Right ventricle myocardium superior (tissue), 1 donor: ENCODE data around the gene MITD1. TPM values are rescaled to one million over a fixed set of nuclear protein-coding genes. Genes with fewer than 3 reads are reported as not detected.
"Not testable (repeated sequence)": the region's sequence is repeated elsewhere in the genome, so short reads cannot be mapped to it uniquely, and the experiment has no call there.

Experiments
- ATAC-seq: fragments of 200-7000 bp; cut with Tn5 transposase; one replicate; pipeline ENCODE4 v1.9.1; 2020; ENCODE audit warnings: mild to moderate bottlenecking; ENCODE audit not compliant: poor library complexity
- DNase-seq: peaks from one replicate; pipeline ENCODE4 v3.0.0-alpha.2; 2020
- intact Hi-C: fragments of 100-400 bp; cut with DNase I; formaldehyde crosslinking; loops from one replicate; pipeline ENCODE4 v1.11.2; 2022
- long read RNA-seq: library from polyadenylated mRNA; unstranded; transcript quantifications from one replicate; pipeline ENCODE4 v2.0.0, GENCODE V29; 2021
- total RNA-seq: library from RNA; stranded (reverse); fragmentation: NEBNext Ultra II Directional; extraction: Animal tissue kit (Norgen Biotek cat#: 25700); gene quantifications from one replicate; pipeline ENCODE4 v1.2.1, GENCODE V29; 2021
- donor health status: DM: no; HTN: yes; CAD: no; lungs with severe emphysema.

MITD1 gene
- 15.0 TPM for total RNA-seq
- long read RNA-seq, partial matches to known transcripts = 0 of 8 reads
- long read RNA-seq, other reads (novel, unspliced or antisense) = 6 of 8 reads

DNA sequence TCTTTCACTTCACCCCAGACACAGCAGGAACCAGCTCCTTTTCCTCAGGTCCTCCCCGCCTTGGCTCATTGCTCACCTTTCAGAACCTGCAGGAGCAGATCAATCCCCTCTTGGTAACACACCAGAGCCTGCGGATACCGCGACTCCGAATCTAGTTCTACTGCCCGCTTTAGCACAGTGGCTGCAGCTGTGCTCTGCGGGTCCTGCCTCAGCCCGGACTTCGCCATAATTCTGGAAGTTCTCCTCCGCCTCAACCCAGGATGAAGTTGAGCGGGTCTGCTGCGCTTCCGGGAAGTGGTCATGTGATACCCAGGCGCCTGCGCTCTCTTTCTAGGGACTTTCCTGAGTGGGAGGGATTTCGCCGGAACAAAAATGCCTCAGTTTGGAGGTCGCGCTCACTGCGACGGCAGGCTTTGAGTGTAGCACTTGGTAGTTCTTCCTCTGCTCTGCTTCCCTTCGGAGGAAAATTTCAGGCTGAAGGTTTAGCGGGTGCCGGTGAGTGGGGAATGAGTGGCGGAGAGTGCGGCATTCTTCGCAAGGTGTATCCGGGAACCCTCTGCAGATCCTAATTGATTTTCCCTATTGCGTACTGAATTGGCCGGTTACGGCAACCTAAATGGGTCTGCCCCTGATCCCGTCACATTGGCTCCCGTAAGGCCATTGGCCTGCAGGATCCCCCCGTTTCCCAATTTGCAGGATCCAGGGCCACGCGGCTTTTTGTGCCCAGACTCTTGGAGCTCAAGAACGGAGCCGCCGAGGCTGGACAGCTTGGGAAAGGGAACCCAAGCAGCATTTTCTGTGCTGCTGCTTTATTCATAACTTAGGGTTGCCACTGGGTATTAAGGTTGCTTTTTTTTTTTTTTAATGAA is at the start of gene MITD1, which contains the start of gene MRPL30:
Gene MITD1 (minus strand): TSS at position 304 of the 869 bp plus-strand sequence. CDS start 77 bp downstream, at position 227.
Gene MRPL30 (plus strand): TSS at position 430 of the 869 bp plus-strand sequence. CDS start 5,020 bp downstream, outside the sequence.
- ATAC-seq (peak; percentile 99), DNase-seq (peak; percentile 92)
- intact Hi-C loops = no loop called here

DNA sequence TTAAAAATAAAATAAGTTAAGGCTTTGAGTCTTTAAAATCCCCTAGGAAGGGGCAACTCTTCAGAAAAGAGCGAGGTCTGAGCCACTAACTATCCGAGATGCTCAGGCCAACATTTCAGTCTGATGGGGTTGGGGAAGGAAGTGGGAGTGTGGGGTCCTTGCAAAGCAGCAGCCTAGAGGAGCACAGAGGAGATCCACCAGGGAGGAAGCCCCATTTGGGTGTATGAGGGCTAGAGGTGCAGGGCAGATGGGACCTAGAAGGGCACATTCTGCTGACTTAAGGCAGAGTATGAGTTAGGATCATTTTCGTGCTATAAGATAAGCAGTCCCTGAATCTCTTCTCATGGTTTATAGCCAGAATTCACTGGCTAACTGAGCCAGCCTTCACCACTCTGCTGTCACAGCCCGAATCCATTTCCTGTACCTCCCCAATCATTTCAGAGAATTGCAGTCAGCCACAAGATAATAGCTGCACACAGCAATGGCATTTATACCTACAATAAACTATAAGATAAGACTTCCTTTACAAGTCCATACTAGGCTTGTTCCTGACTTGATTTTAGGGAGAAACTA is 37.2 kb upstream of the MITD1 start:
- DNase-seq (no peak), ATAC-seq (no peak)
- intact Hi-C loops = no loop called here

DNA sequence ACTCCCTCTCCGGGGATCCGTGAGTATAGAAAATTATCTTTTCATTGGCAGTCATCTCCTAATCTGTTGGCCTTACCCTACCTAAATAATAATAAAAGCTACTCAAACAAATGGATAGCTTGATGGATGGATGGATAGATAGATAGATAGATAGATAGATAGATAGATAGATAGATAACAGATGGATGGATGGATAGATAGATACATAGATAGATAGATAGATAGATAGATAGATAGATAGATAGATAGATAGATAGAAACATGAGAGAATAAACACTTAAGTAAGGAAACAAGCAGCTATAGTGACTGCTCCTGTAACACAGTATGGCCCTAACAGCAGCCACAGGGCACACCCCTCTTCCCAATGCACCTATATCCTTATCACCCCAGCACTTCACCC is 35.2 kb upstream of the MITD1 start:
- DNase-seq = no peak
- intact Hi-C loops = no loop called here
- no peak for ATAC-seq

DNA sequence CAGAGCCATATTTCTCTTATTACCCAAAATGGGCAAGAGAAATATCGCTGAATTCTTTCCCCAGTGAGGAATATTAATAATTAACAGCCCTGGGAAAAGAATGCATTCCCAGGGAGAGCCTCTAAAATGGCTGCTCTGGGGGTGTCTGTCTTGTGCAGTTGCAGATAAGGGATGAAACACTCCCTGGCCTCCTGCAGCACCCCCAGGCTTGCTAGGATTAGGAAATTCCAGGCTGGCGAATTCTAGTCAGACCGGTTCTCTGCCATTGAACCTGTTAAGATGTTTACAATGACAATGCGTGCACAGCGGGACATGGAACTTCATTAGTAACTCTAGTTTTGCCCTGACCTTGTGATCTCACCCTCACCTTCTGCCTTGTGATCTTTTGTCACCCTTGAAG is 24.6 kb upstream of the MITD1 start:
- DNase-seq = no peak
- intact Hi-C loops = no loop called here
- no peak for ATAC-seq

DNA sequence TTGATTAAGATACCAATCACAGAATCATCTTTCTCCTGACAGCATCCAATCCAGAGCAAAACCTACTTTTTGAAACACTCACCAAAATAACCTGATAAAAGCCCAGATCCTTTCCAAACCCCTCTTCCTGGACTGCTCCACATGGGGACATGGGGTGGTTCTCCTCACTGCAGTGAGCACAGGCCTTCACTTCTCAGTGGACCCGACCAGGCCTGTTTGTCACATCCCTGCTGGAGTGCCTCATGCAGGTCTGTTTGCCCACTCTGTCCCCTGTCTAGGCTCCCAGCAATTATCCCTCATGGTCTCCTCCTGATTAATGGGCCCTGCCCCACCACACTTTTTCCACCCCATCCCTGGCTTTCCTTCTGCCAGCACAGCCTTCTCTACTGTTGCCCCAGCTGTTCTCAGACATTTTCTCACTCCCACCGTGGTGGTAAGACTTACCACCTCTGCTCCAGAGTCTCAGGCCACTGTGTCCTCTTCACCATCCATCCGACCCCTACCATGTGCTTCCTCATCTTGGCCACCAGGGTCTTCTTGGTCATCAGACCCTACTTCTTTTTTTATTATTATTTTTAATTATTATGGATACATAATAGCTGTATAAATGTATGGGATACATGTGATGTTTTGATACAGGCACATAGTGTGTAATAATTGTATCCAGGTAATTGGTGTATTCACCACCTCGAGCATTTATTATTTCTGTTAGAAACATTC is 21.3 kb upstream of the MITD1 start:
- no peak for DNase-seq
- intact Hi-C loops = no loop called here
- ATAC-seq = no peak

DNA sequence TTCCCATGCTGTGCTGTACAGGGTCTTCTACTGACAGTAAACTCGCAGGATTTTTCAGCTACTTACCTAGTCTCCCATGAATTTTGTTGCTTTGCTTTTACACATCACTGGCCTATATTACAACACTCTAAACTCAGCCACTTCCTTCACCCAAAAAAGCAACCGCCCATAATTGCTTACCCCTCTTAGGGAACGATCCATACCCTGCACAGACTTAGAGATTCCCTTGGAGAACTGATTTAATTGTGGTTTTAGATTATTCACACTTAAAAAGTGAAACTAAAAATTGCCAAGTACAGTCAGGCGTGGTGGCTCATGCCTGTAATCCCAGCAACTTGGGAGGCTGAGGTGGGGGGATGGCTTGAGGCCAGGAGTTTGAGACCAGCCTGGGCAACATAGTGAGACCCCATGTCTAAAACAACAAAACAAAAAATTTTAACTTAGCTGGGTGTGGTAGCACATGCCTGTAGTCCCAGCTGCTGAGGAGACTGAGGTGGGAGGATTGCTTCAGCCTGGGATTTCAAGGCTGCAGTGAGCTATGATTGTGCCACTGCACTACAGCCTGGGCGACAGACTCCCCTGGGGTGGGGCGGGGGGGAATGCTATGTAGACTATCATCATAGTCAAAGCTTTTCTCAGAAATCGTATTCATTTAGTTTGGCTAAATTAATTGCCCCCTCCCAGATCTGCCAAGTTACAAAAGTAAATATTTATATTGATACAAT is 19.4 kb upstream of the MITD1 start:
- ATAC-seq = no peak
- intact Hi-C loops = no loop called here
- DNase-seq = no peak

DNA sequence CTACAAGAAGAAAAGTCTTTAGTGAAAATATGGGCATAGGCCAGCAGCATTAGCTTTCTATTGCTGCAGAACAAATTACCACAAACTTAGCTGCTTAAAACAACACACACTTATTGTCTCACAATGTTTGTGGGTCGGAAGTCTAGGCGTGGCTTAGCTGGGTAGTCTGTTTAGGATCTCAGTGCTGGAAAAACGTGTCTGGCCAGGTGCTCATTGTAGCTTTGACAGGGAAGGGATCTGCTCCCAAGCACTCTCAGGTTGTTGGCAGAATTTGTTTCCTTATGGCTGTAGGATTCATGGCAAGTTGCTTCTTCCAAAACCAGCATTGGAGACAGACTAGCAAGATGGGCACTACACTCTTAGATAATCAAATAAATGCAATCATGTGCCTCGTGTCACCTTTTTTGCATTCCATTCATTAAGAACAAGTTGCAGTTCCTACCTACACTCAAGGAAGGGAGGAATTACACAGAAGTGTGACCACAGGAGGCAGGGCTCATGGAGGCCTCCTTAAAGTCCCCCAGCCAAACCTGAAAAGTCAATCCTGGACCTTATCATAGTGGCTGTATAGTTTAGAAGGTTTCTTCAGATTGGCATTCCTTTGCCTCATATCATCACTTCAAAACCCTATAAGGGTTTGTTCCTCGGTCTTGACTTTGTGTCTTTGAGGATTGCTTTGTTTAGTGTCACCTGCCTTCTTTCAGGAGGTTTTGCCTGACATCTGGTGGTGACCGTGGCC is 17.4 kb upstream of the MITD1 start:
- intact Hi-C loops = no loop called here
- no peak for DNase-seq
- ATAC-seq = no peak

DNA sequence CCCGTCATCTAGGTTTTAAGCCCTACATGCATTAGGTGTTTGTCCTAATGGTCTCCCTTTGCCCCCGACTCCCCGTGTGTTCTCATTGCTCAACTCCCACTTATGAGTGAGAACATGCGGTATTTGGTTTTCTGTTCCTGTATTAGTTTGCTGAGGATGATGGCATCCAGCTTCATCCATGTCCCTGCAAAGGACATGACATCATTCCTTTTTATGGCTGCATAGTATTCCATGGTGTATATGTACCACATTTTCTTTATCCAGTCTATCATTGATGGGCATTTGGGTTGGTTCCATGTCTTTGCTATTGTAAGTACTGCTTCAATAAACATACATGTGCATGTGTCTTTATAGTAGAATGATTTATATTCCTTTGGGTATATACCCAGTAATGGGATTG is 11.5 kb upstream of the MITD1 start:
- intact Hi-C loops, ATAC-seq: not testable (repeated sequence)

DNA sequence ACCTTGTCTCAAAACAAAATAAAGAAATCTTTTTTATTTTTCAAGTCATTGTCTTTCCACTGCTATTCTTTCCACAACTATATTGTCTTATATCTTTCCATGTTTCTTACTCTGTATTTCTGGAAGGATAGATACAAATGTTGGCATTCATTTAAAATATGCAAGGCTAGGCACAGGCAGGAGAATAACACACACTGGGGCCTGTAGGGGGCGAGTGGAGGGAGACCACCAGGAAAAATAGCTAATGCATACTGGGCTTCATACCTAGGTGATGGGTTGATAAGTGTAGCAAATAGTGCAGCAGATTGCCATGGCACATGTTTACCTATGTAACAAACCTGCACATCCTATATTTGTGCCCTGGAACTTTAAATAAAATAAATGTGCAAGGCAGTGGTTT is 9.7 kb upstream of the MITD1 start:
- intact Hi-C loops = no loop called here
- no peak for ATAC-seq

More for the DNA sequence above, 11.5 kb upstream of the MITD1 start:
- not testable (repeated sequence) for DNase-seq

DNA sequence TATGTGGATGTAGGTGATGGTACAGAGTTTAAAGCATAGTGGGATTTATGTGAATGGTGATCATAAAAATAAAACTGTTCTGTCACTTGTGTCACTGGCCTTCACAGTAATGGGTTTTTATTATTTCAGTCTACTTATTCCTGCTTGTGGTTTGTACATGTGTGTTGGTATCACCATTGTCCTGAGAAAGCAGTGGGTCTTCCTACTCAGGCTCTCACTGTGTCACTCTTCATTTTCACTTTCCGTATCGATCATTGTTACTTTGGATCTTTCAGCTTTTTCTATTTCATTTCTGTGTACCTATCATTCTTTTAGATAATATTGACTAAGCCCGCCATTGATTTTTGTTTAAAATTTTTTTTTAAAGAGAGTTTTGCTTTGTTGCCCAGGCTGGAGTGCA is 7.5 kb upstream of the MITD1 start:
- intact Hi-C loops = no loop called here
- no peak for ATAC-seq

More for the DNA sequence above, 9.7 kb upstream of the MITD1 start:
- no peak for DNase-seq

DNA sequence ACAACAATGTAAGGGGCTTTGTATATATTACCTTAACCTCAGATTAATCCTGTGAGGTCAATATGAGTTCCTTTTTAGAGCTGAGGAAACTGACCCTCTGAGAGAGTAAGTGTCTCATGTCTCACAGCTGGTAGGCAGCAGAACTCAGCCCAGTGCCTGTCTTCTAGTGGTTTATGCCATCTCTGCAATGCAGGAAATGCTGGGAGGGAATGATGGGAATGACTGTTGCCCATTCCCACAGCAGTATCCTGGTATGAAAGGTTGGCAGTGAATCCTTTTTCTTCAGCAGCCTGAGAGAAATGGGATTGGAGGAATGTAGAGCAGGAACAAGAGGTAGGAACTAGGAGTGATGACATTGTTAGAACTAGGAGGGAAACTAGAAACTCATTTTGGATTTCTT is 6.2 kb upstream of the MITD1 start:
- intact Hi-C loops = no loop called here
- ATAC-seq (no peak), DNase-seq (no peak)

More for the DNA sequence above, 7.5 kb upstream of the MITD1 start:
- no peak for DNase-seq

DNA sequence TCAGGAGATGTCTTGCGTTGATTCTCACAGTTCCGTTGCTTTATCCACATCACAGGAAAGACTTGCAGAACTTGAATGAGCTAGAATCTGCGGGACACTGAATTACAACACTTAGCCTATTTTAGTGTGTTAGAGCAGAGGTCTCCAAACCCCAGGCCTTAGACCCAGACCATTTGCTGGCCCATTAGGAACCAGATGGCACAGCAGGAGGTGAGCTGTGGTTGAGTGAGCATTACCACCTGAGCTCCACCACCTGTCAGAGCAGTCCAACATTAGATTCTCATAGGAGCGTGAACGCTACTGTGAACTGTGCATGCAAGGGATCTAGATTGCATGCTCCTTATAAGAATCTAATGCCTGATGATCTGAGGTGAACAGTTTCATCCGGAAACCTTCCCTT is 4.0 kb upstream of the MITD1 start:
- no peak for ATAC-seq
- intact Hi-C loops = no loop called here
- no peak for DNase-seq

DNA sequence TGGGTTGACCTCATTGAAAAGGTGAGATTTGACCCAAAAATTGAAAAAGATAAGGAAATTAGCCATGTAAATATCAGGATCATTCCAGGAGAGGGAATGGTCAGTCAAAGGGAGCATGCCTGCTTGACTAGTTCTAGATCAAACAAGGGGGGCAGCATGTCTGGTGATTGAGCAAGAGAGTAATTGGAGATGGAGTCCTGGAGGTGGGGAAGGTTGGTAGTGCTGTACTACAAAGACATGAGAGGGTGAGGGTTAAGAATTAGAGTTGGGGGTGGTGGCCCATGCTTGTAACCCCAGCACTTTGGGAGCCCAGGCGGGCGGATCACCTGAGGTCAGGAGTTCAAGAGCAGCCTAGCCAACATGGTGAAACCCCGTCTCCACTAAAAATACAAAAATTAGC is 2.2 kb upstream of the MITD1 start:
- ATAC-seq = no peak
- DNase-seq = no peak
- intact Hi-C loops = no loop called here

DNA sequence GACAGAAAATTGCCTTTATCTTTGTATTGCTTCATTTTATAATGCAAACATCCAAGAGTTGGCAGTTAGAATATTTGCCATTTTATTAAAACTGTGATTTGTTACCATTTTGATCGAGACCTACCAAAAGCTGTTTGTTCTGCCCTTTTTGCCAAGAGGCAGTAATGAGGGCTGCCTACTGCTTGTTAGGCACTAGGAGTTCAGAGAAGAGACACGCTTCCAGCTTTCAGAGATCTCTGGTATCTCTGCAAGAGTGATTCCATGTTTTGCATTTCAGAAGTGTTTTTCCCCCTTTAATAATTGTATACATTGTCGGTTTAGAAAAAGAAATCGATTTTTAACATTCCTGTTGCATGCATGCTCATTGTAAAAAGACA is 754 bp upstream of the MITD1 start:
- no peak for DNase-seq
- intact Hi-C loops = no loop called here
- ATAC-seq = no peak

DNA sequence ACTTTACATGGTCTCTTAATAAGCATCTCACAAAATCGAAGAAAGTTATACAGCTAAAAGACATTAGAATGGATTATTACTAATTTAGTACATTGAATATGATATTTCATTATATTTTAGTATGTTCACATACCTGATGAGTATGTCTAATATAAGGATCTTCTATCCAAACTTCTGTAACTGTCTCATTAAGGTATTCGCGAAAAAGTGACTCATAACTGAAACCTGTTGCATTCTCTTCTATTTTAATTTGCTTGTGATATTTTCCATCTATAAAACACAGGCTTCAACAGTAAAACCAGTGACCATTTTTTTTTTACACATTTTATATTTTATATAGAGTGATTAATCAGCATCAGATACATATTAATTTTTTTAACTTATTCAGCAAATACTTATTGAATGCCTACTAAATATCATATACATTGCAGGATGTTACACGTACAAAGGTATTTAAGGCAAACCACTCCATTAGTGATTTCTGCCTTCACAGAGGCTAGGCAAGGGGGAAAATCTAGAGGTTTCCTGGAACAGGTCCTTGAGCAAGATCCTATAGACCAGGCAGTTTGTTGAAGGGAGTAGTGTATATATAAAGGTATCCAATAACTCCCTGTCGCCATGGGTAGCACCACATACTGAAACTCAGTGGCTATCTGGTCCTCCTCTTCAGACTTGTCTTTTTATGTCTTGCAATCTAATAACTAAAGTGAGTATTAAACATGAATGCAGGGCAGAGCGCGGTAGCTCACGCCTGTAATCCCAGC is 9.3 kb downstream of the MITD1 start:
- intact Hi-C loops = no loop called here
- DNase-seq = no peak
- no peak for ATAC-seq

DNA sequence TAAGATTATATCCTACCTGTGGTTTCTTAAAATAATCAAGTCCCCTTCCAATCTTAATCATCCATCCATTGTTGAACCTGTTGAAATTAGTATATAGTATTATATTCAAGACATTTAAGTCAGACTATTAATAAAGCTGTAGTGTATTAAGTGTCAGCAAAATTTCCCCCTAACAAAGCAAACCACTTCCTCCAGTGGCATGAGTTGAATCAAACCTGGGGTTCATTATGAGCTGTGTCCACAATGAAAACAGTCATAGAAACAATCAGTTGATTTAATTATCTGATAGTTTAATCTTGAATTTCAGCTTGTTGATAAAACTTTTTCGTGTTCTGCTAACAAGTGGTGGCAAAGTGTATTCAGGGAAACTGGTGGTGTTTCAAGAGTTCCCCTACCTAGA is 11.3 kb downstream of the MITD1 start:
- ATAC-seq (no peak), DNase-seq (no peak)
- intact Hi-C loops = no loop called here

DNA sequence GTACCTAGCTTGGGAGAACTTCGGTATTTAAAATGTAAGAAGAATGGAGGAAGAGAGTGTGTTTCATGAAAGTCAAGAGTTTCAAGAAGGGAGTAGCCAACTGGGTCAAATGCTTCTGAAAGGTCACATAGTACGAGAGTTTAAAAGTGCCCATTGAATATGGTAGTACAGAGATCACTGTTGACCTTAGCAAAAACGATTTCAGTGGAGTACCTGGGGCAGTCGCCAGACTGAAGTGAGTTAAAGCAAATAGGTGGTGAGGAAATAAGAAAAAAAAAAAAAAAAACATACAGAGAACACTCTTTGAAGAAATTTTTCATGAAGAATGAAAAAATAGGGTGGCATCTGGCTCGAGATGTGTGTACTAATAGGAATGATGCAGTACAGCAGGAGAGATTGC is 14.6 kb downstream of the MITD1 start:
- intact Hi-C loops = no loop called here
- ATAC-seq (no peak), DNase-seq (no peak)

DNA sequence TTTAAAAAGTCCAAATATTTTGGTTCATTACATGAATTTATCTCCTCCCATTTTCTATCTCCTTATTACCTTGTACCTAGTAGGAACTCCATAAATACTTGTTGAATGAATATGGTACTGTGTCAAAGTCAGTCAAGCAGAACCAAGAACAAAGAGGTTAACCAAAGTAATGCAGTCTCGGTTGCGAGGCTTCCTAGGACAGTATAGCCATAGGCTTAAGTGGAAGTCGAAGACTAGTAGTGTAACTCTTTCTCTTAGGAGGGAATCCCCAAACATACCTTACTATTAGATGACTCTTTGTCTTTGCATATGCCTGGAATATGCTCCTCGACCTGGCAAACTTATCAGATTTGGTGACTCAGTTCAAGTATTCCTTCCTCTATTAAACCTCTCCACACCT is 21.3 kb downstream of the MITD1 start:
- ATAC-seq (no peak), DNase-seq (no peak)
- intact Hi-C loops = no loop called here
